ENCODE data around the gene IGSF5.

IGSF5 gene

GRCh38 chr21:39837861-39838359 is 92.9 kb downstream of the IGSF5 start:
- no peak for DNase-seq

- no peak for DNase-seq
Measured at GRCh38 chr21:39840373-39841097, 95.6 kb downstream of the IGSF5 start.

GRCh38 chr21:39842741-39843459 is 97.9 kb downstream of the IGSF5 start:
- DNase-seq = no peak

GRCh38 chr21:39843483-39843882 is 98.5 kb downstream of the IGSF5 start:
- no peak for DNase-seq

- no peak for DNase-seq
Measured at GRCh38 chr21:39843916-39844315, 98.9 kb downstream of the IGSF5 start.

GRCh38 chr21:39845571-39846130 is 100.7 kb downstream of the IGSF5 start:
- DNase-seq = no peak

- no peak for DNase-seq
Measured at GRCh38 chr21:39847877-39848276, 102.9 kb downstream of the IGSF5 start.

- DNase-seq = no peak
Measured at GRCh38 chr21:39849014-39849655, 104.2 kb downstream of the IGSF5 start.

- no peak for DNase-seq
Measured at GRCh38 chr21:39850333-39850732, 105.3 kb downstream of the IGSF5 start.

- no peak for DNase-seq
Measured at GRCh38 chr21:39851002-39851618, 106.1 kb downstream of the IGSF5 start.

Measured in activated CD8-positive, alpha-beta memory T cell treated with anti-CD3 and anti-CD28 coated beads, Interleukin-2, amount 50 U/mL, for 4 hours (primary cell).